ENCODE data around the gene CASP10. TPM values are rescaled to one million over a fixed set of nuclear protein-coding genes. Genes with fewer than 3 reads are reported as not detected.

The CASP10 gene
- total and polyA plus RNA-seq, 2 of the 13 experiments (the other 11 are each of a cell fraction or from before 2014, with no cell fraction given), result 22.2 to 23.8 TPM

GRCh38 chr2:201231781-201232466, 49.0 kb downstream of the CASP10 start (continued):
- TF ChIP-seq E2F2 (CRISPR knock-in tag; IDR thresholded peaks at IDR 0.05; ENCODE audit: borderline replicate concordance) (peak; percentile 30; the same call in 1 of the 2 replicates), RORA (CRISPR knock-in tag; IDR thresholded peaks at IDR 0.05) (no peak), HNRNPL (IDR thresholded peaks at IDR 0.05; ENCODE audit: low read depth, low read length) (no peak), SIN3A (IDR thresholded peaks at IDR 0.05; ENCODE audit: borderline replicate concordance, low read depth, low read length) (peak; percentile 71), KDM5A (IDR thresholded peaks at IDR 0.05; ENCODE audit: borderline replicate concordance, low read length) (no peak), HMG20A (CRISPR knock-in tag; IDR thresholded peaks at IDR 0.05; ENCODE audit: borderline replicate concordance) (no peak), RXRB (CRISPR knock-in tag; IDR thresholded peaks at IDR 0.05; ENCODE audit: borderline replicate concordance) (peak; percentile 78), ZBTB20 (CRISPR knock-in tag; IDR thresholded peaks at IDR 0.05; ENCODE audit: borderline replicate concordance, low read depth) (no peak; the same call in 1 of the 2 replicates), ZBTB21 (CRISPR knock-in tag; IDR thresholded peaks at IDR 0.05) (no peak), ZNF224 (CRISPR knock-in tag; IDR thresholded peaks at IDR 0.05) (peak; percentile 92), IRF9 (CRISPR knock-in tag; IDR thresholded peaks at IDR 0.05; ENCODE audit: borderline replicate concordance) (no peak; the same call in 1 of the 2 replicates), RNF2 (conservative IDR thresholded peaks at IDR 0.05; ENCODE audit: low read depth) (0 out of 2 replicates have a peak, but pooled peaks have one; percentile 21), WIZ (CRISPR knock-in tag; IDR thresholded peaks at IDR 0.05) (no peak), SRY (CRISPR knock-in tag; IDR thresholded peaks at IDR 0.05) (no peak), HCFC1 (IDR thresholded peaks at IDR 0.05; ENCODE audit: low read depth, low read length) (no peak; the same call in 1 of the 2 replicates), ZNF142 (CRISPR knock-in tag; IDR thresholded peaks at IDR 0.05) (no peak; the same call in 1 of the 2 replicates), ZNF460 (CRISPR knock-in tag; IDR thresholded peaks at IDR 0.05; ENCODE audit: borderline replicate concordance) (no peak), ZNF839 (CRISPR knock-in tag; IDR thresholded peaks at IDR 0.05; ENCODE audit: borderline replicate concordance) (no peak), CENPBD1 (CRISPR knock-in tag; IDR thresholded peaks at IDR 0.05; ENCODE audit: borderline replicate concordance, low read depth) (no peak), CCAR2 (optimal IDR thresholded peaks at IDR 0.05; ENCODE audit: low read depth, low read length) (no peak), ERF (CRISPR knock-in tag; IDR thresholded peaks at IDR 0.05) (0 out of 2 replicates have a peak, but pooled peaks have one; percentile 75), ZFP62 (CRISPR knock-in tag; IDR thresholded peaks at IDR 0.05) (no peak)

Data from HepG2 (cell line).